ENCODE measurements around the gene POC1A.
"Not testable (repeated sequence)": the region's sequence is repeated elsewhere in the genome, so short reads cannot be mapped to it uniquely, and the experiment has no call there.

Gene POC1A

GRCh38 chr3:52046902-52047239 is 107.4 kb downstream of the POC1A start:
- no peak for TF ChIP-seq CTCF (IDR thresholded peaks at IDR 0.05; ENCODE audit: borderline replicate concordance, control extremely low read depth, extremely low read depth, insufficient read depth, missing control alignments)
- in situ Hi-C loops (cut with MboI; ENCODE audit: low sequenced_read_pairs, unreplicated experiment) = no loop called here

GRCh38 chr3:52046186-52046901 is 107.9 kb downstream of the POC1A start:
- in situ Hi-C loops (cut with MboI; ENCODE audit: low sequenced_read_pairs, unreplicated experiment) = no loop called here
- no peak for TF ChIP-seq CTCF (IDR thresholded peaks at IDR 0.05; ENCODE audit: borderline replicate concordance, control extremely low read depth, extremely low read depth, insufficient read depth, missing control alignments)
- no peak for DNase-seq (ENCODE audit: low spot score)

More at GRCh38 chr3:52046902-52047239, 107.4 kb downstream of the POC1A start:
- DNase-seq (ENCODE audit: low spot score) = no peak

GRCh38 chr3:52044869-52045619 is 109.2 kb downstream of the POC1A start:
- in situ Hi-C loops (cut with MboI; ENCODE audit: low sequenced_read_pairs, unreplicated experiment) = no loop called here

GRCh38 chr3:52043750-52044149 is 110.5 kb downstream of the POC1A start:
- in situ Hi-C loops (cut with MboI; ENCODE audit: low sequenced_read_pairs, unreplicated experiment) = no loop called here
- no peak for DNase-seq (ENCODE audit: low spot score)
- TF ChIP-seq CTCF (IDR thresholded peaks at IDR 0.05; ENCODE audit: borderline replicate concordance, control extremely low read depth, extremely low read depth, insufficient read depth, missing control alignments) = no peak

More at GRCh38 chr3:52044869-52045619, 109.2 kb downstream of the POC1A start:
- no peak for TF ChIP-seq CTCF (IDR thresholded peaks at IDR 0.05; ENCODE audit: borderline replicate concordance, control extremely low read depth, extremely low read depth, insufficient read depth, missing control alignments)
- DNase-seq (ENCODE audit: low spot score) = no peak

GRCh38 chr3:52043039-52043438 is 111.2 kb downstream of the POC1A start:
- DNase-seq (ENCODE audit: low spot score); in situ Hi-C loops (cut with MboI; ENCODE audit: low sequenced_read_pairs, unreplicated experiment): not testable (repeated sequence)

GRCh38 chr3:52041118-52041731 is 113.0 kb downstream of the POC1A start:
- in situ Hi-C loops (cut with MboI; ENCODE audit: low sequenced_read_pairs, unreplicated experiment) = no loop called here
- DNase-seq (ENCODE audit: low spot score) = no peak

More at GRCh38 chr3:52041118-52041731, 113.0 kb downstream of the POC1A start:
- no peak for TF ChIP-seq CTCF (IDR thresholded peaks at IDR 0.05; ENCODE audit: borderline replicate concordance, control extremely low read depth, extremely low read depth, insufficient read depth, missing control alignments)
